Measurements from ENCODE around the gene SMIM22. TPM values are rescaled to one million over a fixed set of nuclear protein-coding genes. Genes with fewer than 3 reads are reported as not detected.

Gene SMIM22
- total and polyA plus RNA-seq, 2 of the 8 experiments (the other 6 are each of a cell fraction or from before 2014, with no cell fraction given), result not detected

GRCh38 chr16:4783951-4784336 is 11.2 kb upstream of the SMIM22 start:
- no peak for DNase-seq (ENCODE audit: low read depth in 1 of 2, low spot score in 2 of 2)
- H3K27me3 ChIP-seq (replicated peaks in 1 of 4; ENCODE audit: control insufficient read depth in 3 of 4, extremely low read depth in 1 of 4, insufficient read depth in 3 of 4, low read length in 3 of 4), result no peaks in the 10 kb centered on the region; a peak in 1 of 7 replicates
- no peak overlapping the region for H2BK12ac ChIP-seq (ENCODE audit: low read depth, low read length)
- no peak overlapping the region for H4K5ac ChIP-seq (ENCODE audit: insufficient read length, low read depth, low read length)
- H4K20me1 ChIP-seq (replicated peaks in 1 of 2; ENCODE audit: control insufficient read depth in 1 of 2, insufficient read depth in 2 of 2, low read length in 2 of 2), result no peaks in the 10 kb centered on the region
- H2BK5ac ChIP-seq (ENCODE audit: low read depth, low read length), result no peak overlapping the region
- TF ChIP-seq ATF3 (IDR thresholded peaks at IDR 0.05; ENCODE audit: insufficient read depth, low read depth, low read length) (no peak), PHF8 (conservative IDR thresholded peaks at IDR 0.05; ENCODE audit: low read depth, low read length) (no peak), POLR2AphosphoS5 (IDR thresholded peaks at IDR 0.05; ENCODE audit: low read depth, low read length) (no peak), RBBP5 (IDR thresholded peaks at IDR 0.05; ENCODE audit: borderline replicate concordance, low read depth, low read length) (no peak), USF2 (IDR thresholded peaks at IDR 0.05; ENCODE audit: low read length) (no peak)
- H2AFZ ChIP-seq (ENCODE audit: low read length), result 0 out of 2 replicates have a peak overlapping the region, but pooled peaks have one; percentile 3
- no peaks in the 10 kb centered on the region for H3K79me2 ChIP-seq (ENCODE audit: control insufficient read depth in 1 of 2, insufficient read depth in 2 of 2, low read length in 2 of 2)
- POLR2A ChIA-PET (ENCODE audit: partially characterized antibody), result no interaction called here
- H3K9me3 ChIP-seq (ENCODE audit: insufficient read depth in 2 of 2, low read depth in 1 of 2, low read length in 1 of 2), result no peaks in the 10 kb centered on the region
- H3K79me1 ChIP-seq (ENCODE audit: low read depth, low read length), result no peaks in the 10 kb centered on the region
- H3K27ac ChIP-seq (ENCODE audit: low read depth, low read length), result no peak overlapping the region
- no peak overlapping the region for H3K4ac ChIP-seq (replicated peaks; ENCODE audit: insufficient read length, low read depth, low read length)
- H3K4me3 ChIP-seq (ENCODE audit: extremely low read depth in 1 of 4, insufficient read depth in 2 of 4, low read depth in 3 of 4, low read length in 4 of 4), result no peak overlapping the region
- H3K36me3 ChIP-seq (ENCODE audit: control insufficient read depth in 2 of 4, insufficient read depth in 4 of 4, low read length in 3 of 4), result no peaks in the 10 kb centered on the region
- H3K23ac ChIP-seq (ENCODE audit: insufficient read length), result no peak overlapping the region
- no peak overlapping the region for H3K4me2 ChIP-seq (ENCODE audit: insufficient read depth in 1 of 2, low read depth in 2 of 2, low read length in 2 of 2)
- CTCF ChIA-PET (ENCODE audit: partially characterized antibody), result no interaction called here
- H4K91ac ChIP-seq (replicated peaks; ENCODE audit: insufficient read length, low read length), result no peak overlapping the region
- H2BK20ac ChIP-seq (ENCODE audit: low read length), result no peak overlapping the region
- H3K4me1 ChIP-seq (replicated peaks in 1 of 4; ENCODE audit: control insufficient read depth in 3 of 4, insufficient read depth in 4 of 4, low read length in 3 of 4), result peaks cover 0 to 13% (median 4%) of the 10 kb centered on the region in 4 experiments; a peak in 5 of 7 replicates
- H3K23me2 ChIP-seq (ENCODE audit: low read depth, low read length), result no peaks in the 10 kb centered on the region
- no peak overlapping the region for H3K9ac ChIP-seq (replicated peaks in 1 of 4; ENCODE audit: extremely low read depth in 1 of 4, low read depth in 3 of 4, low read length in 3 of 4)
- H2AK5ac ChIP-seq (ENCODE audit: low read depth, low read length), result no peak overlapping the region
- no peak overlapping the region for H3K56ac ChIP-seq (replicated peaks; ENCODE audit: insufficient read length, low read depth, low read length)
- no peak overlapping the region for H2BK15ac ChIP-seq (ENCODE audit: low read length)
- no peak for FAIRE-seq
- H2BK120ac ChIP-seq (replicated peaks; ENCODE audit: low read depth, low read length), result no peak overlapping the region
- 91% methylated on average over 16 of the region's 16 CpGs; no CpG with 5 or more reads in 1 of the 2 experiments for WGBS, 2 experiments (ENCODE audit: extremely low coverage in 1 of 2, insufficient coverage in 1 of 2, insufficient read length in 1 of 2, insufficient replicate concordance in 2 of 2, low coverage in 1 of 2, low lambda C conversion rate in 2 of 2, missing lambda C conversion rate in 1 of 2)
- no peak overlapping the region for H3K14ac ChIP-seq (ENCODE audit: insufficient read length)
- no peak overlapping the region for H4K8ac ChIP-seq (ENCODE audit: extremely low read depth, insufficient read depth, low read length)
- H3K18ac ChIP-seq (ENCODE audit: extremely low read depth, low read length), result no peak overlapping the region

Data from H1 (cell line).